H1 (cell line): ENCODE measurements around the gene EXT2. TPM values are rescaled to one million over a fixed set of nuclear protein-coding genes. Genes with fewer than 3 reads are reported as not detected.

Experiments
- CTCF ChIA-PET: fragments of 300-600 bp; sonication (Branson Sonifier 250); formaldehyde crosslinking; loops from one replicate; lab custom pipeline; 2021; ENCODE audit not compliant: partially characterized antibody; lab: Charles Lee
- POLR2A ChIA-PET: fragments of 300-600 bp; sonication (Branson Sonifier 250); formaldehyde crosslinking; loops from one replicate; lab custom pipeline; 2021; ENCODE audit warnings: inconsistent platforms; ENCODE audit not compliant: partially characterized antibody; lab: Charles Lee
- DNase-seq, 2 experiments: peaks; one replicate each; pipeline versions ENCODE4 v3.0.0 to v3.0.0-alpha.2; 2010 to 2022; ENCODE audit warnings: low spot score in 2 of 2, low read depth in 1 of 2, mixed read lengths in 1 of 2
- FAIRE-seq: peaks from 2 replicates; lab custom pipeline; 2011; peaks lifted over from hg19 to GRCh38; lab: Jason Lieb, UNC
- H2AFZ ChIP-seq: 2 replicates; pipeline ENCODE4 v1.8.1; 2012; ENCODE audit warnings: low read length, inconsistent platforms
- H2AK5ac ChIP-seq: 2 replicates; pipeline ENCODE4 v1.6.1; 2013; ENCODE audit warnings: low read depth, low read length
- H2BK120ac ChIP-seq: replicated peaks from 2 replicates; pipeline ENCODE3; 2013; ENCODE audit warnings: low read depth, low read length, inconsistent platforms
- H2BK12ac ChIP-seq: 2 replicates; pipeline ENCODE4 v1.6.1; 2013; ENCODE audit warnings: low read depth, low read length
- H2BK15ac ChIP-seq: 2 replicates; pipeline ENCODE4 v1.6.1; 2013; ENCODE audit warnings: low read length
- H2BK20ac ChIP-seq: 2 replicates; pipeline ENCODE4 v1.6.1; 2013; ENCODE audit warnings: low read length
- H2BK5ac ChIP-seq: 2 replicates; pipeline ENCODE4 v1.6.1; 2013; ENCODE audit warnings: low read depth, low read length
- H3K14ac ChIP-seq: 2 replicates; pipeline ENCODE4 v1.6.1; 2013; ENCODE audit warnings: inconsistent platforms; ENCODE audit not compliant: insufficient read length
- H3K18ac ChIP-seq: 2 replicates; pipeline ENCODE4 v1.6.1; 2013; ENCODE audit warnings: low read length; ENCODE audit errors: extremely low read depth
- H3K23ac ChIP-seq: 2 replicates; pipeline ENCODE4 v1.6.1; 2013; ENCODE audit warnings: inconsistent platforms; ENCODE audit not compliant: insufficient read length
- H3K23me2 ChIP-seq: 2 replicates; pipeline ENCODE4 v1.6.1; 2013; ENCODE audit warnings: low read depth, low read length
- H3K27ac ChIP-seq: 2 replicates; pipeline ENCODE4 v1.6.1; 2011; ENCODE audit warnings: low read depth, low read length, inconsistent platforms
- H3K27me3 ChIP-seq, 4 experiments: replicated peaks in 1 of 4; 1 replicate in 1 of 4; 2 replicates in 3 of 4; pipeline versions ENCODE4 v1.6.1 to v1.8.1; 2011 to 2013; ENCODE audit warnings: low read length in 3 of 4, mild to moderate bottlenecking in 3 of 4, inconsistent platforms in 2 of 4, mixed read lengths in 2 of 4, moderate library complexity in 1 of 4; ENCODE audit not compliant: control insufficient read depth in 3 of 4, insufficient read depth in 3 of 4; ENCODE audit errors: extremely low read depth in 1 of 4
- H3K36me3 ChIP-seq, 4 experiments: 2 replicates each; pipeline versions ENCODE4 v1.6.1 to v1.8.1; 2011 to 2013; ENCODE audit warnings: mild to moderate bottlenecking in 4 of 4, low read length in 3 of 4, moderate library complexity in 2 of 4, control low read depth in 1 of 4, inconsistent platforms in 1 of 4; ENCODE audit not compliant: insufficient read depth in 4 of 4, control insufficient read depth in 2 of 4
- H3K4ac ChIP-seq: replicated peaks from 2 replicates; pipeline ENCODE3; 2013; ENCODE audit warnings: low read length, low read depth, mixed read lengths, inconsistent platforms; ENCODE audit not compliant: insufficient read length
- H3K4me1 ChIP-seq, 4 experiments: replicated peaks in 1 of 4; 1 replicate in 1 of 4; 2 replicates in 3 of 4; pipeline versions ENCODE4 v1.6.1 to v1.8.1; 2011 to 2013; ENCODE audit warnings: low read length in 3 of 4, inconsistent platforms in 2 of 4, mixed read lengths in 1 of 4; ENCODE audit not compliant: insufficient read depth in 4 of 4, control insufficient read depth in 3 of 4
- H3K4me2 ChIP-seq, 2 experiments: 2 replicates each; pipeline versions ENCODE4 v1.6.1 to v1.8.1; 2011 to 2013; ENCODE audit warnings: low read depth in 2 of 2, low read length in 2 of 2, control low read depth in 1 of 2, inconsistent platforms in 1 of 2, mild to moderate bottlenecking in 1 of 2; ENCODE audit not compliant: insufficient read depth in 1 of 2
- H3K4me3 ChIP-seq, 4 experiments: fragments of 200-600, 300-600 bp in 1 of 4; sonication (generic), shearing (Covaris generic), sonication (Bioruptor Twin) in 1 of 4; 2 replicates each; pipeline versions ENCODE4 v1.5.1 to v1.8.1; 2011 to 2016; ENCODE audit warnings: low read length in 4 of 4, low read depth in 3 of 4, control low read depth in 2 of 4, inconsistent platforms in 2 of 4, mild to moderate bottlenecking in 2 of 4, mixed read lengths in 1 of 4, moderate library complexity in 1 of 4; ENCODE audit not compliant: insufficient read depth in 2 of 4; ENCODE audit errors: extremely low read depth in 1 of 4
- H3K56ac ChIP-seq: replicated peaks from 2 replicates; pipeline ENCODE3; 2013; ENCODE audit warnings: low read depth, mild to moderate bottlenecking, mixed read lengths, low read length, inconsistent platforms; ENCODE audit not compliant: insufficient read length
- H3K79me1 ChIP-seq: 2 replicates; pipeline ENCODE4 v1.6.1; 2013; ENCODE audit warnings: low read depth, low read length, control low read depth
- H3K79me2 ChIP-seq, 2 experiments: 2 replicates each; pipeline versions ENCODE4 v1.6.1 to v1.8.1; 2012 to 2013; ENCODE audit warnings: low read length in 2 of 2, mild to moderate bottlenecking in 2 of 2, inconsistent platforms in 1 of 2; ENCODE audit not compliant: insufficient read depth in 2 of 2, control insufficient read depth in 1 of 2
- H3K9ac ChIP-seq, 4 experiments: replicated peaks in 1 of 4; 1 replicate in 1 of 4; 2 replicates in 3 of 4; pipeline versions ENCODE4 v1.6.1 to v1.8.1; 2011 to 2013; ENCODE audit warnings: low read depth in 3 of 4, low read length in 3 of 4, control low read depth in 2 of 4, mild to moderate bottlenecking in 2 of 4, moderate library complexity in 2 of 4, inconsistent platforms in 1 of 4; ENCODE audit errors: extremely low read depth in 1 of 4
- H3K9me3 ChIP-seq, 2 experiments: 2 replicates each; pipeline versions ENCODE4 v1.6.1 to v1.8.1; 2012 to 2013; ENCODE audit warnings: mild to moderate bottlenecking in 2 of 2, moderate library complexity in 2 of 2, control low read depth in 1 of 2, inconsistent platforms in 1 of 2, low read depth in 1 of 2, low read length in 1 of 2, mixed read lengths in 1 of 2; ENCODE audit not compliant: insufficient read depth in 2 of 2
- H4K20me1 ChIP-seq, 2 experiments: replicated peaks in 1 of 2; 2 replicates each; pipeline versions ENCODE3 to v1.8.1; 2011 to 2013; ENCODE audit warnings: inconsistent platforms in 2 of 2, low read length in 2 of 2, mild to moderate bottlenecking in 1 of 2; ENCODE audit not compliant: insufficient read depth in 2 of 2, control insufficient read depth in 1 of 2
- H4K5ac ChIP-seq: 2 replicates; pipeline ENCODE4 v1.6.1; 2013; ENCODE audit warnings: low read length, low read depth, mixed read lengths, inconsistent platforms; ENCODE audit not compliant: insufficient read length
- H4K8ac ChIP-seq: 2 replicates; pipeline ENCODE4 v1.8.0; 2013; ENCODE audit warnings: mild to moderate bottlenecking, moderate library complexity, low read length, inconsistent platforms; ENCODE audit not compliant: insufficient read depth; ENCODE audit errors: extremely low read depth
- H4K91ac ChIP-seq: replicated peaks from 2 replicates; pipeline ENCODE3; 2013; ENCODE audit warnings: low read length, mixed read lengths, inconsistent platforms; ENCODE audit not compliant: insufficient read length
- JUND ChIP-seq: IDR thresholded peaks from 2 replicates; pipeline ENCODE4 v1.6.1; 2011; ENCODE audit warnings: mild to moderate bottlenecking, improper control_type of control experiment, low read length
- NRF1 ChIP-seq: IDR thresholded peaks from 2 replicates; pipeline ENCODE4 v1.6.1; 2011; ENCODE audit warnings: mild to moderate bottlenecking, low read depth, low read length, improper control_type of control experiment
- RBBP5 ChIP-seq: IDR thresholded peaks from 2 replicates; pipeline ENCODE4 v1.7.1; 2012; ENCODE audit warnings: low read depth, mild to moderate bottlenecking, inconsistent platforms, low read length, moderate library complexity, borderline replicate concordance
- SP2 ChIP-seq: IDR thresholded peaks from 2 replicates; pipeline ENCODE4 v1.6.1; 2012; ENCODE audit warnings: mild to moderate bottlenecking, low read length, inconsistent platforms
- WGBS, 2 experiments: shearing (Covaris generic) in 1 of 2; methylation state at CpG; one replicate each; pipeline versions ENCODE4 v1.1.6 to v1.1.7; 2013 to 2015; ENCODE audit warnings: low lambda C conversion rate in 2 of 2, mixed read lengths in 2 of 2, inconsistent platforms in 1 of 2, low coverage in 1 of 2, missing lambda C conversion rate in 1 of 2; ENCODE audit not compliant: insufficient replicate concordance in 2 of 2, insufficient coverage in 1 of 2, insufficient read length in 1 of 2; ENCODE audit errors: extremely low coverage in 1 of 2, missing lambda C conversion rate in 1 of 2; 5-methylcytosine and 5-hydroxymethylcytosine counted together
- polyA plus RNA-seq, 7 experiments: library from polyadenylated mRNA; depleted of rRNA in 3 of 7; stranded (reverse) in 5 of 7; unstranded in 2 of 7; fragments of >200 nt in 5 of 7; fragments of 200-250 nt in 2 of 7; gene quantifications; 1 replicate in 5 of 7; 2 replicates in 1 of 7; 4 replicates in 1 of 7; pipeline versions ENCODE4 v1.2.1 to v1.2.3, GENCODE V29; 2011 to 2013; ENCODE audit warnings: missing spikeins in 2 of 7, mixed read lengths in 2 of 7
- total RNA-seq: library from RNA; stranded (reverse); fragmentation: NEBNext Ultra II Directional; extraction: Animal tissue kit (Norgen Biotek cat#: 25700); gene quantifications from 2 replicates; pipeline ENCODE4 v1.2.1, GENCODE V29; 2021

Gene EXT2
- total and polyA plus RNA-seq, 2 of the 8 experiments (the other 6 are each of a cell fraction or from before 2014, with no cell fraction given), result 29.8 to 42.8 TPM

DNA sequence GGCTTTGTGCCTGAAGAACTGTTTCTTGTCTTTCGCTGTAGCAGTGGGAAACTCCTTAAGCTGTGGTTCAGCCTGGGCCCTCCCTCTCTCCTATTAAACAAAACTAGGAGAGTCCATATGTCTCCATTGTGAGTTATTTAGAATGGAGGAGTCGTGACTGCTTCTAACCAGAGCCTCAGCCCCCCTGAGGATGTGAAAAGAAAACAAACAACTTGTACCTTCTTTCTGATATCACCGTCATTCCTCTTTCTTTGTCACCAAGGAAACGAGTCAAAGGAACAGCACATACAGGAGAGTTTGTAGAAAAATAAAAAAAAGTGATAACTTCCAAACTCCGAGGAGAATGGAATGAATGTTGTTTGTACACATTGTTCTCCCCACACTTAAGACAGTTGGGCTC lies 11.6 kb upstream of the EXT2 start:
- no peak overlapping the region for H4K91ac ChIP-seq
- H4K20me1 ChIP-seq, result no peaks in the 10 kb centered on the region
- H3K79me1 ChIP-seq, result no peaks in the 10 kb centered on the region
- no peak overlapping the region for H2BK120ac ChIP-seq
- TF ChIP-seq NRF1 (no peak), RBBP5 (no peak), JUND (no peak), SP2 (no peak)
- 89% methylated on average over 5 of the region's 5 CpGs; no CpG with 5 or more reads in 1 of the 2 experiments for WGBS, 2 experiments
- no peak overlapping the region for H3K23ac ChIP-seq
- no peaks in the 10 kb centered on the region for H3K27me3 ChIP-seq
- no peak overlapping the region for H3K9ac ChIP-seq
- ChIA-PET CTCF (interaction anchor here (1.4 to 4.4 kb wide), 2 partner anchors 10 to 25 kb away, joined by 6 to 30 read pairs; partner anchors contain the start of gene EXT2), POLR2A (interaction anchor here (1.6 kb wide), 1 partner anchor 8 kb away, joined by 4 read pairs; no protein-coding TSS in a partner anchor)
- 0 out of 4 replicates have a peak, but pooled peaks cover 2 to 4% of the 10 kb centered on the region in 2 experiments for H3K9me3 ChIP-seq
- H2BK12ac ChIP-seq, result no peak overlapping the region
- no peak overlapping the region for H3K4ac ChIP-seq
- FAIRE-seq (no peak), DNase-seq (no peak)
- no peak overlapping the region for H3K18ac ChIP-seq
- no peak overlapping the region for H2AK5ac ChIP-seq
- peaks cover 0 to 3% (median 1%) of the 10 kb centered on the region in 4 experiments; a peak in 1 of 7 replicates for H3K4me1 ChIP-seq
- no peak overlapping the region for H3K56ac ChIP-seq
- H2BK20ac ChIP-seq, result no peak overlapping the region
- H2BK15ac ChIP-seq, result no peak overlapping the region
- H2BK5ac ChIP-seq, result no peak overlapping the region
- H3K23me2 ChIP-seq, result no peaks in the 10 kb centered on the region
- H2AFZ ChIP-seq, result no peak overlapping the region
- H4K8ac ChIP-seq, result no peak overlapping the region
- H3K27ac ChIP-seq, result no peak overlapping the region
- no peak overlapping the region for H4K5ac ChIP-seq
- no peak overlapping the region for H3K14ac ChIP-seq
- H3K79me2 ChIP-seq, result no peaks in the 10 kb centered on the region
- no peak overlapping the region for H3K4me2 ChIP-seq
- H3K4me3 ChIP-seq, result no peak overlapping the region
- H3K36me3 ChIP-seq, result no peaks in the 10 kb centered on the region
